HG02798 (cell line): Measurements from ENCODE around the gene PHACTR1.

Experiments
- ATAC-seq: cut with Tn5 transposase; IDR thresholded peaks from one replicate; pipeline ENCODE4 v1.9.1; 2021; ENCODE audit warnings: mild to moderate bottlenecking; ENCODE audit not compliant: unreplicated experiment, poor library complexity

PHACTR1 gene

DNA sequence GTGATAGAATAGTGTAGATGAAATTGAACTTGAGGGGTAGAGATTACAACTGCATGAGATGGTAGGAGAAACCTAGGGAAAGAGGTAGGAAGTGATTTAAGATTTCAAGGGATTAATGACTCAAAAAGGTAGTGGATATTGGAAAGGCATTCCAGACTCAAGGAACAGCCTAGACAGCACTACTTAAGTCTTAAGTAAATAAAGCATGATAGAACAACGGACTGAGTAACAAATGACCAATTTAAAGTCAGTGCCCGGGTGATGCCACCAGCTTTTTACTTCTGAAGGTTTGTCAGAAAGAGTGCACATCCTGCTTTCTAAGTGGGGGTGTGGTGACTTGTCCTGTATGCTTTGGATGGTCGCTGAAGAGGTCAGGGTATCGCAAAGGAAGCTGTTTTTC is 81.8 kb downstream of the PHACTR1 start:
- ATAC-seq = no peak

DNA sequence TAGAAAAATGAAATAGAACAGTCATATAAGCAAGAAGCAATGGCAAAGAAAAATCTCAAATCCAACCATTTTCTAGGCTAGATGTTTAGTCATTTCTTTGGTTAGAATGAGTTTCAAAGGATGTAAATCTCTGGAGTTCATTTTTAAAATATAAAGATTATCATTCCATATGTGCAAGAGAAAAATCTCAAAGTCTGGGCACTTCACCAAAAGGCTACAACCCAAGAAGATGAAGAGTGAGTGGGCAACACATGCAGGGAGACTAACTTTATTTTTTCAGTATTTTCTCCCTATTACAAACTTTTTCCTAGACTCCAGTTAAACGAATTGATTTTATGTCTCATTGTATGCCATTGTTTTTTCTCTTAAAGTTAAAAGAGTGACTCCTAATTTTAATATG is 83.6 kb downstream of the PHACTR1 start:
- no peak for ATAC-seq

GRCh38 chr6:12801141-12801540 is 84.6 kb downstream of the PHACTR1 start:
- ATAC-seq = no peak

- ATAC-seq = no peak
These were observed 85.9 kb downstream of the PHACTR1 start for GRCh38 chr6:12802440-12802839.

DNA sequence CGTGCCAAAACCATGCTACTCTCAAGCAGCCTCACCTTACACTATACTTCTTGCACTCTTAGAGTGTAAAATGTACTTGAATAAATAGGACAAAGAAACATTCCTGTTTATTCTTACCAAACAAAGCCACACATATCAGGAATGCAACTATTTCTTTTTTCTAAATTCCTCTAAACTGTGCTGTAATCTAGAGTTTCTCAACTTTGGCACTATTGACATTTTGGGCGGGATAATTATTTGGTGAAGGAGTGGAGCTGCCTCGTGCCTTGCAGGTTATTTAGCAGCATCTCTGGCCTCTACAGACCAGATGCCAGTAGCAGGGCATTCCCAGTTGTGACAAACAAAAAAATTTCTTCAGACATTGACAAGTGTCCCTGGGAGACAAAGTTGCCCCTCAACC is 86.9 kb downstream of the PHACTR1 start:
- ATAC-seq = no peak

- no peak for ATAC-seq
These were observed 88.5 kb downstream of the PHACTR1 start for GRCh38 chr6:12804952-12805645.

DNA sequence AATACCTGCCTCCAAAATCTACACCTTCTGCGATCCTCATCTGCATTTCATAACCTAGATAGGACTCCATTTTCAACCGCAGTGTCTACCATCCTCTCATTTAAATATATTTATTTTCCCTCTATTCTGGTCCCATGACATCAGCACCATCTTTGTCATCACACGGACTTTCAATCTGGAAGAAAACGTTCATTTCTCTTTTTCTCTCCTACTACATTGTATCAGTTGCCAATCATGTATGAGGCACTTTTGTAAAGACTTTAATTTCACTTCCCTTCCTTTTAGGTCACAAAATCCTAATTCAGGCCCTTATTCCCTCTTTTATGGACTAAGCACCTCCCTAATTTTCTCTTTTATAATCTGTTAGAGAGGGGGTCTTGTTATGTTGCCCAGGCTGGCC is 89.6 kb downstream of the PHACTR1 start:
- ATAC-seq = no peak

DNA sequence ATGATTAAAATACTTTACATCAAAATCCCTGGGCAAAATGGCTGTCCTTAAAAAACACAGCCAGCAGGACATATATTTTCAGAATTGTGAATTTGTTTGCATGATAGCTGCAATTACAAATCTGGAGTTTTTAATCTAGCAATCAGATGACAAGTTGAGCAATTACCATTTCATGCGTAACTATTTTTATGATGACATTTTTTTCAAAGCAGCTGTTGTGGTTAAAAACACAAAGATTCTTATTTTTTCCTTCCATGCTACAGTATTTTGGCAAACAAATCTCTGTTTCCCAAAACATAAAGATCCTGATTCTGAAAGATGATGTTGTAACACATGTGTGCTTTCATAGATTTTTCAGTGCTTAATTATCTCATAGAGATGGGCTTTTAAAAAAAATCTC is 90.2 kb downstream of the PHACTR1 start:
- no peak for ATAC-seq

DNA sequence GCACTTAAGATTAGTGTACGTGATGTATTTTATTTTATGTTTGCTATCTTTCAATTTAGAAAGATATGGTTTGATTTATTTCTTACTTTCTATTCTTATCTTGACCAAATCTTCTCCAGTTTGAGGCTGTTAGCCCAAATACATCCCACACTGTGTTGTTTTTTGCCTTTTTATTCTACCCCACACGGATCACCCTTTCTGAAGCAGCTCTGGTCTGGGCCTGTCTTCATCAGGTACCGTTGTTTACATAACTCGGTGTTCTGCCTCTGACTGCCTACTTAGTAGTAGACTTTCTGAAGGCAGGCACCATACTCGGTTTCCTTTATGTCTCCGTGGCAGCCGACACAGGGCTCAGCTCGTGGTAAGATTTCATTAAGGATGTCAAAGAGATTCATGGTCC is 95.0 kb downstream of the PHACTR1 start:
- no peak for ATAC-seq

GRCh38 chr6:12813321-12813720 is 96.8 kb downstream of the PHACTR1 start:
- no peak for ATAC-seq

DNA sequence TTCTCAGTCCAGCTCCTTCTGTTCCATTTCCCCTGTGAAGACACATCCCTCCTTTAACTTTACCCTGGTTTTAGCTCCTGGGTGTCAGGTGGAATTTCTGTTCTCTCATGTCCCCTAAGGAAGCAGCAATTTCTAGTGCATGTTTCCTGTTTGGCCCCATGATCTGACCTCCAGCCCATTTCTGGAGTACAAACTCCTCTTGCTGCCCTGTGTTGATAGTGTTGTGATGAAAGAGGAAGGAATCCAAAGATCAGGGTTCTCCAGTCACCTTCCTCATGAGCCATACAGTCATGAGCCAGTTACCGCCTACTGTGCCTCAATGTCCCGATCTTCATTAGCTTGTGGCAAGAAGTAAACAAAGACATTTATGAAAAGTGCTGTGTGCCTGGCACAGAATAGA is 97.4 kb downstream of the PHACTR1 start:
- no peak for ATAC-seq

GRCh38 chr6:12815089-12815488 is 98.5 kb downstream of the PHACTR1 start:
- no peak for ATAC-seq

DNA sequence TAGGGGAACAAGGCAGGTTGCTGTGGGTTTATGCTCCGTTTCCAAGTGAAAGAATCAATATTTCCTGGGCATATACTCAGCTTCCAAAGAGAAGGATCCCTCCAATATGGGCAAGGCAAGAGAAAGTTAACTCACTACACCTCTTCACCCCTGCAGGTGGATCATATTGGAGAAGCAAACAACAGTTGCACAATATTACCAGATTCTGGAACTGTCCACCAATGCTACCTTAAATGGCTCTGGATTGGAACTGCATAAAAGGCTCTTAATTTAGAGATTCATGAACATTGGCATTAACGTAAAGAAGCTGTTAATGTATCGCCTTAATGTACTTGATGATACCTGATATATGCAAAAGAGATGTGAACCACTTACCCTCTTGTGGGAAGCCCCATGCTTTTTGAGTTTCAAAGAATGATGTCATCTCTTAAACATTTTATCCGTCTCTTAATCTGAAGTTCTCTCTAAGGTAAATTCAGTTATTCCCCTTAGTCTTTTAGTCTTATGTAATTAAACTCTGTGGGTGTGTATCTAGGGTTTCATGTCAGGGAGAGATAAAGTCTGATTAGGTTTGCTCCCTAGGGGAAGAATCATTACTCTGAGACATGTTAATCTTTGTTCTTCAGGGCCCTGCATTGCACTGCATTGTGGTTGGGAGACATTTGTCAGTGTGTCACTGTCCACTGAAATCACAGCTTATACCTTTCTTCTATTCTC is 99.5 kb downstream of the PHACTR1 start:
- ATAC-seq = no peak

- ATAC-seq = no peak
These were observed 101.8 kb downstream of the PHACTR1 start for GRCh38 chr6:12818324-12818723.

DNA sequence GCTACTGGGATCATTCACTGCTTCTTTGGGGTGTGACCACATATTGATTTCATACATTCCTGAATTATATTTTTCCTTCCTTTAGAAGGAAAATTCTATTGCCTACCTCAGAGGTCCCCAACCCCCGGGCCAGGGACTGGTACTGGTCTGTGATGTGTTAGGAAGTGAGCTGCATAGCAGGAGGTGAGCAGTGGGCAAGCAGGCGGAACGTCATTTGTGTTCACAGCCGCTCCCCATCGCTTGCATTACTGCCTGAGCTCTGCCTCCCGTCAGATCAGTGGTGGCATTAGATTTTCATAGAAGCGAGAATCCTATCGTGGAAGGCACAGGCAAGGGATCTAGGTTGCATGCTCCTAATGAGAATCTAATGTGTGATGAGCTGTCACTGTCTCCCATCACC is 107.3 kb downstream of the PHACTR1 start:
- no peak for ATAC-seq

GRCh38 chr6:12826584-12826983 is 110.0 kb downstream of the PHACTR1 start:
- no peak for ATAC-seq

DNA sequence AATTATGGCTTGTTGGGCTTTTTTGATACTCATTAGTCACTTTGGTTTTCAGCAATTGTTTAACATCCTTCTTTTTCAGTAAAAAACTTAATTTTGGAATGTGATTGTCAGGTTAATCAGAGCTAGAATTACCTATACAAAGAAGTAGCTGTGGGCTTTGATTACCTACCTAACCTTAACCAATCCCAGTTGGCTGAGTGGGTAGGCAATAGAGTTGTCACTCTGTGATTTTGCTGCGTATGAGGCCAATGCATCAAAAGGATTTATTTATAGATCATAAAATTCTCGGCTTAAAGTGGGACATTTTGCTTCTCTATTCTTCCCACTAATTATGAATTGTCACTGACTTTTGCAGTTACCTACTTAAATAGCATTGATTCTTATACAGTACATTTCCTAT is 111.4 kb downstream of the PHACTR1 start:
- ATAC-seq = no peak

- no peak for ATAC-seq
These were observed 115.7 kb downstream of the PHACTR1 start for GRCh38 chr6:12832226-12832735.

- no peak for ATAC-seq
These were observed 119.4 kb downstream of the PHACTR1 start for GRCh38 chr6:12836009-12836408.

DNA sequence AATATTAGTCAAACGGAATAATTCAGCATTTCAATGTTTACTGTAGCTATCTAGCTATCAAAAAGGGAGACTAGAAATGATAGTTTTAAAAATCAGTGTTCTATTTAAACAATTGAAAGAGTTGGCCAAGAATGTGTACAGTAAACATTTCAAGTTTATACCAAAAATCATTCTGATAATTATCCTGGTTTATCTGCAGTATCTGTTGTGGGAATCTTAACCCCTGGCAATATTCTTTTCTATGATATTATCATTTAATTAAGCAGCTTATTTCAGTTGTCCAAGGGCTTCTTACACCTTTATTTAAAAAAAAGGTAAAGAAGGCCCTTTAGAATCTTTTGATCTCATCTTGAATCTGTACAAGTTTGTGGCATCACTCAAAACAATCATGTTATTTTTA is 125.1 kb downstream of the PHACTR1 start:
- no peak for ATAC-seq

DNA sequence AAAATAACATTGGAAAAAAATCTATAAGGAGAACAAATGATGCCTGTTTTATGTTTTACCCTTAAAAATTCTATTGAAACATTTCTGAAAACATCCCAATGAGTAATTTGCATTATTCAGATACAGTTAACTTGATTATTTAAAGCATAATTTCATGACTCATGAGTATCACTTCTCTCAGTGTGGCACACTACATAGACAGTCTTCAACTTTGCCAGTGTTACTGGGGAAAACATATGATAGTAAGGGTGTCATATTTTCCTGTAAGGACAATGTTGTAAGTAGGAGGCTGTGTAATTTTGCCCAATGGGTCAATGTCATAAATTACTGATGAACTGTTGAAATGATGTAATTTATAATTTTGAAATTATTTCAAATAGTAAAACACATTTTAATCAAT is 125.5 kb downstream of the PHACTR1 start:
- ATAC-seq = no peak

GRCh38 chr6:12842658-12843057 is 126.1 kb downstream of the PHACTR1 start:
- no peak for ATAC-seq
